IMR-90 (cell line): ENCODE data around the gene CCDC137. TPM values are rescaled to one million over a fixed set of nuclear protein-coding genes. Genes with fewer than 3 reads are reported as not detected.

Experiments
- ATAC-seq: fragments of 200-7000 bp; cut with Tn5 transposase; 2 replicates; pipeline ENCODE4 v1.9.1; 2020; ENCODE audit warnings: low read depth, mild to moderate bottlenecking, moderate library complexity
- BruUV-seq: library from RNA; stranded (reverse); fragments of 400-500 nt; replicated peaks from 2 replicates; lab custom pipeline; 2021; lab: Mats Ljungman, UMichigan
- CTCF ChIA-PET: fragments of 300-600 bp; formaldehyde crosslinking; extraction: SDS; loops from one replicate; lab custom pipeline; 2021; ENCODE audit warnings: antibody characterized with exemption; lab: Yijun Ruan, JAX
- POLR2A ChIA-PET: fragments of 300-600 bp; sonication (Branson Sonifier 250); formaldehyde crosslinking; loops from one replicate; lab custom pipeline; 2022; ENCODE audit warnings: antibody characterized with exemption; ENCODE audit not compliant: unreplicated experiment; lab: Charles Lee
- DNase-seq: peaks from one replicate; pipeline ENCODE4 v3.0.0; 2013
- H2AFZ ChIP-seq: replicated peaks from 2 replicates; pipeline ENCODE3; 2013; ENCODE audit warnings: low read length, mild to moderate bottlenecking; ENCODE audit not compliant: poor library complexity
- H2AK5ac ChIP-seq: 2 replicates; pipeline ENCODE4 v1.6.1; 2013; ENCODE audit warnings: low read depth, low read length, inconsistent platforms
- H2AK9ac ChIP-seq: replicated peaks from 2 replicates; pipeline ENCODE3; 2013; ENCODE audit warnings: mild to moderate bottlenecking, low read depth, low read length, moderate library complexity; ENCODE audit not compliant: poor library complexity
- H2BK120ac ChIP-seq: 2 replicates; pipeline ENCODE4 v1.6.1; 2013; ENCODE audit warnings: low read depth, low read length, inconsistent platforms
- H2BK15ac ChIP-seq: 3 replicates; pipeline ENCODE4 v1.6.1; 2013; ENCODE audit warnings: low read depth, low read length, inconsistent platforms
- H2BK20ac ChIP-seq: 2 replicates; pipeline ENCODE4 v1.6.1; 2013; ENCODE audit warnings: low read depth, mild to moderate bottlenecking, inconsistent platforms, low read length, moderate library complexity
- H2BK5ac ChIP-seq: 2 replicates; pipeline ENCODE4 v1.6.1; 2013; ENCODE audit warnings: mild to moderate bottlenecking, low read depth, low read length, inconsistent platforms; ENCODE audit not compliant: poor library complexity, severe bottlenecking
- H3K14ac ChIP-seq: replicated peaks from 2 replicates; pipeline ENCODE4 v1.6.1; 2013; ENCODE audit warnings: low read depth, low read length, inconsistent platforms
- H3K18ac ChIP-seq: 2 replicates; pipeline ENCODE4 v1.6.1; 2013; ENCODE audit warnings: low read depth, low read length, control low read depth
- H3K23ac ChIP-seq: 2 replicates; pipeline ENCODE4 v1.6.1; 2013; ENCODE audit warnings: low read depth, low read length, inconsistent platforms
- H3K27ac ChIP-seq: 2 replicates; pipeline ENCODE4 v1.5.1; 2013; ENCODE audit warnings: mild to moderate bottlenecking, control low read depth, low read length; ENCODE audit not compliant: insufficient read depth
- H3K27me3 ChIP-seq: 2 replicates; pipeline ENCODE4 v1.6.1; 2013; ENCODE audit warnings: low read length; ENCODE audit not compliant: control insufficient read depth, insufficient read depth
- H3K36me3 ChIP-seq: 2 replicates; pipeline ENCODE4 v1.6.1; 2013; ENCODE audit warnings: low read length, mixed read lengths; ENCODE audit not compliant: control insufficient read depth, insufficient read depth
- H3K4ac ChIP-seq: 2 replicates; pipeline ENCODE4 v1.6.1; 2013; ENCODE audit warnings: low read depth, low read length, inconsistent platforms
- H3K4me1 ChIP-seq: 2 replicates; pipeline ENCODE4 v1.6.1; 2013; ENCODE audit warnings: low read length, mixed read lengths; ENCODE audit not compliant: control insufficient read depth, insufficient read depth
- H3K4me2 ChIP-seq: 2 replicates; pipeline ENCODE4 v1.6.1; 2013; ENCODE audit warnings: low read depth, mild to moderate bottlenecking, control low read depth, low read length, moderate library complexity
- H3K4me3 ChIP-seq: 2 replicates; pipeline ENCODE4 v1.5.1; 2013; ENCODE audit warnings: low read depth, mild to moderate bottlenecking, control low read depth, low read length, moderate library complexity; ENCODE audit not compliant: insufficient read depth
- H3K56ac ChIP-seq: 2 replicates; pipeline ENCODE4 v1.6.1; 2013; ENCODE audit warnings: low read length, inconsistent platforms; ENCODE audit not compliant: insufficient read depth; ENCODE audit errors: extremely low read depth
- H3K79me1 ChIP-seq, 2 experiments: 2 replicates each; pipeline ENCODE4 v1.6.1; 2013; ENCODE audit warnings: low read length in 2 of 2, inconsistent platforms in 1 of 2, low read depth in 1 of 2
- H3K9ac ChIP-seq: 2 replicates; pipeline ENCODE4 v1.6.1; 2013; ENCODE audit warnings: low read depth, low read length, control low read depth
- H3K9me1 ChIP-seq: 2 replicates; pipeline ENCODE4 v1.6.1; 2013; ENCODE audit warnings: low read length, inconsistent platforms; ENCODE audit not compliant: insufficient read depth
- H3K9me3 ChIP-seq: 2 replicates; pipeline ENCODE4 v1.6.1; 2013; ENCODE audit warnings: low read length; ENCODE audit not compliant: control insufficient read depth, insufficient read depth
- H4K20me1 ChIP-seq: 2 replicates; pipeline ENCODE4 v1.6.1; 2013; ENCODE audit warnings: low read length, inconsistent platforms; ENCODE audit not compliant: insufficient read depth
- H4K5ac ChIP-seq: 2 replicates; pipeline ENCODE4 v1.6.1; 2013; ENCODE audit warnings: mild to moderate bottlenecking, low read depth, low read length, control low read depth
- H4K8ac ChIP-seq, 2 experiments: 2 replicates each; pipeline ENCODE4 v1.6.1; 2013; ENCODE audit warnings: low read depth in 2 of 2, low read length in 2 of 2, control low read depth in 1 of 2, inconsistent platforms in 1 of 2
- H4K91ac ChIP-seq: 2 replicates; pipeline ENCODE4 v1.6.1; 2013; ENCODE audit warnings: low read depth, low read length, inconsistent platforms; ENCODE audit not compliant: insufficient read depth
- BHLHE40 ChIP-seq: fragments of 150-350 bp; IDR thresholded peaks from 2 replicates; pipeline ENCODE4 v1.6.1; 2016; ENCODE audit warnings: mild to moderate bottlenecking, low read depth, low read length
- CEBPB ChIP-seq: IDR thresholded peaks from 2 replicates; pipeline ENCODE4 v1.6.1; 2012; ENCODE audit warnings: low read depth, low read length, improper control_type of control experiment
- FOS ChIP-seq: fragments of 150-350 bp; IDR thresholded peaks from 2 replicates; pipeline ENCODE4 v1.6.1; 2016; ENCODE audit warnings: low read depth, low read length
- MAFK ChIP-seq: IDR thresholded peaks from 2 replicates; pipeline ENCODE4 v1.6.1; 2012; ENCODE audit warnings: low read depth, low read length, improper control_type of control experiment
- MXI1 ChIP-seq: IDR thresholded peaks from 2 replicates; pipeline ENCODE4 v1.6.1; 2012; ENCODE audit warnings: low read depth, mild to moderate bottlenecking, low read length, moderate library complexity, borderline replicate concordance
- NFE2L2 ChIP-seq: fragments of 150-350 bp; IDR thresholded peaks from 2 replicates; pipeline ENCODE4 v1.6.1; 2016; ENCODE audit warnings: low read depth, mild to moderate bottlenecking, low read length
- POLR2A ChIP-seq: IDR thresholded peaks from 2 replicates; pipeline ENCODE4 v1.6.1; 2012; ENCODE audit warnings: mild to moderate bottlenecking, low read depth, low read length
- RAD21 ChIP-seq: IDR thresholded peaks from 2 replicates; pipeline ENCODE4 v1.6.1; 2012; ENCODE audit warnings: low read length, improper control_type of control experiment
- RFX5 ChIP-seq: IDR thresholded peaks from 2 replicates; pipeline ENCODE4 v1.8.0; 2012; ENCODE audit warnings: low read depth, mild to moderate bottlenecking, low read length, moderate library complexity
- SMC3 ChIP-seq: fragments of 150-350 bp; IDR thresholded peaks from 2 replicates; pipeline ENCODE4 v1.6.1; 2016; ENCODE audit warnings: low read depth, mild to moderate bottlenecking, antibody characterized with exemption, low read length, moderate library complexity
- USF2 ChIP-seq: fragments of 150-350 bp; IDR thresholded peaks from 2 replicates; pipeline ENCODE4 v1.6.1; 2017; ENCODE audit warnings: mild to moderate bottlenecking, antibody characterized with exemption, low read length, low read depth
- WGBS, 2 experiments: methylation state at CpG; one replicate each; pipeline versions ENCODE4 v1.1.5 to v1.1.7; 2013; ENCODE audit warnings: missing lambda C conversion rate in 2 of 2; ENCODE audit not compliant: insufficient read length in 1 of 2; ENCODE audit errors: extremely low coverage in 2 of 2; 5-methylcytosine and 5-hydroxymethylcytosine counted together
- dilution Hi-C: fragments of 300-500 bp; cut with HindIII; formaldehyde crosslinking; loops from one replicate; pipeline ENCODE4 v1.14.3; 2018; ENCODE audit warnings: low sequenced_read_pairs; ENCODE audit not compliant: unreplicated experiment
- in situ Hi-C: fragments of 300-500 bp; cut with MboI; formaldehyde crosslinking; loops from 3 replicates; pipeline ENCODE4 v1.14.3; 2019; ENCODE audit warnings: low sequenced_read_pairs, inconsistent platforms, mixed read lengths
- intact Hi-C: fragments of 100-400 bp; cut with micrococcal nuclease; formaldehyde crosslinking; loops from 2 replicates; pipeline ENCODE4 v1.10.0; 2022
- polyA plus RNA-seq, 3 experiments: library from polyadenylated mRNA; depleted of rRNA; stranded (reverse); fragments of >200 nt; gene quantifications; 2 replicates each; pipeline ENCODE4 v1.2.3, GENCODE V29; 2012; ENCODE audit warnings: low replicate concordance in 1 of 3
- total RNA-seq: library from RNA; depleted of rRNA; stranded (reverse); fragments of >200 nt; gene quantifications from 2 replicates; pipeline ENCODE4 v1.2.3, GENCODE V29; 2012
- TF ChIP-seq, protein P1 (sequence below): fragments of 150-350 bp; IDR thresholded peaks from 2 replicates; pipeline ENCODE4 v1.6.1; 2016; ENCODE audit warnings: low read depth, mild to moderate bottlenecking, low read length, moderate library complexity, borderline replicate concordance

Gene CCDC137
- total and polyA plus RNA-seq, 2 of the 4 experiments (the other 2 are of a cell fraction), result 7.5 to 18.4 TPM

- TF ChIP-seq USF2, result no peak
- TF ChIP-seq POLR2A, result no peak
These were observed 53.1 kb downstream of the CCDC137 start (continued) for GRCh38 chr17:81719410-81720266.

GRCh38 chr17:81720267-81721071 lies 53.9 kb downstream of the CCDC137 start:
- Histone ChIP-seq H2BK5ac (no peak overlapping the region), H4K91ac (no peak overlapping the region), H3K36me3 (peaks cover 2% of the 10 kb centered on the region; the same call in 1 of the 2 replicates), H3K27ac (no peak overlapping the region), H3K56ac (no peak overlapping the region), H2BK15ac (no peak overlapping the region), H3K9me3 (no peaks in the 10 kb centered on the region), H2BK120ac (no peak overlapping the region), H2AFZ (no peak overlapping the region), H3K4ac (no peak overlapping the region), H4K8ac (no peak overlapping the region), H3K27me3 (no peaks in the 10 kb centered on the region), H3K9me1 (no peaks in the 10 kb centered on the region), H3K18ac (no peak overlapping the region), H3K79me1 (no peaks in the 10 kb centered on the region), H3K14ac (no peak overlapping the region), H4K20me1 (no peaks in the 10 kb centered on the region), H3K4me1 (no peaks in the 10 kb centered on the region), H2BK20ac (no peak overlapping the region), H3K4me3 (no peak overlapping the region), H3K23ac (no peak overlapping the region), H4K5ac (no peak overlapping the region), H3K4me2 (no peak overlapping the region), H2AK9ac (no peak overlapping the region), H2AK5ac (no peak overlapping the region), H3K9ac (no peak overlapping the region)
- DNase-seq, result no peak
- dilution Hi-C loops (no loop called here), intact Hi-C loops (no loop called here), in situ Hi-C loops (no loop called here)
- ChIA-PET POLR2A (no interaction called here), CTCF (no interaction called here)
- no TSS peak for BruUV-seq
- WGBS, 2 experiments, result 81% methylated on average over 21 of the region's 33 CpGs; no CpG with 5 or more reads in 1 of the 2 experiments
- ATAC-seq, result no peak
- TF ChIP-seq NFE2L2 (no peak), POLR2A (no peak), SMC3 (no peak), BHLHE40 (no peak), RFX5 (no peak), FOS (no peak), CEBPB (no peak), USF2 (no peak), MAFK (no peak), MXI1 (no peak), RAD21 (no peak)
- TF ChIP-seq, protein P1, sequence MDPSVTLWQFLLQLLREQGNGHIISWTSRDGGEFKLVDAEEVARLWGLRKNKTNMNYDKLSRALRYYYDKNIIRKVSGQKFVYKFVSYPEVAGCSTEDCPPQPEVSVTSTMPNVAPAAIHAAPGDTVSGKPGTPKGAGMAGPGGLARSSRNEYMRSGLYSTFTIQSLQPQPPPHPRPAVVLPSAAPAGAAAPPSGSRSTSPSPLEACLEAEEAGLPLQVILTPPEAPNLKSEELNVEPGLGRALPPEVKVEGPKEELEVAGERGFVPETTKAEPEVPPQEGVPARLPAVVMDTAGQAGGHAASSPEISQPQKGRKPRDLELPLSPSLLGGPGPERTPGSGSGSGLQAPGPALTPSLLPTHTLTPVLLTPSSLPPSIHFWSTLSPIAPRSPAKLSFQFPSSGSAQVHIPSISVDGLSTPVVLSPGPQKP, result no peak
